H9 (cell line): ENCODE results near the gene GIT1. TPM values are rescaled to one million over a fixed set of nuclear protein-coding genes. Genes with fewer than 3 reads are reported as not detected.

Experiments used
- DNase-seq: peaks from one replicate; pipeline ENCODE4 v3.0.0-alpha.2; 2017
- H2AFZ ChIP-seq: one replicate; pipeline ENCODE4 v1.6.1; 2013; ENCODE audit warnings: mild to moderate bottlenecking, low read length, control low read depth, moderate library complexity
- H2AK5ac ChIP-seq: 2 replicates; pipeline ENCODE4 v1.6.1; 2013; ENCODE audit warnings: low read length, control low read depth, mixed read lengths; ENCODE audit not compliant: insufficient read length
- H2BK120ac ChIP-seq: one replicate; pipeline ENCODE4 v1.6.1; 2013; ENCODE audit warnings: low read depth, mild to moderate bottlenecking, low read length, control low read depth, inconsistent platforms; ENCODE audit not compliant: poor library complexity, severe bottlenecking
- H2BK12ac ChIP-seq: 2 replicates; pipeline ENCODE4 v1.6.1; 2013; ENCODE audit warnings: low read length, control low read depth, mixed read lengths, low read depth; ENCODE audit not compliant: insufficient read length
- H2BK15ac ChIP-seq: 2 replicates; pipeline ENCODE4 v1.6.1; 2013; ENCODE audit warnings: low read depth, low read length, control low read depth
- H2BK20ac ChIP-seq: one replicate; pipeline ENCODE4 v1.6.1; 2013; ENCODE audit warnings: low read depth, mild to moderate bottlenecking, low read length, control low read depth, inconsistent platforms; ENCODE audit not compliant: poor library complexity, severe bottlenecking
- H2BK5ac ChIP-seq: 2 replicates; pipeline ENCODE4 v1.6.1; 2013; ENCODE audit warnings: low read length, control low read depth, mixed read lengths; ENCODE audit not compliant: insufficient read length
- H3K14ac ChIP-seq: 2 replicates; pipeline ENCODE4 v1.6.1; 2013; ENCODE audit warnings: low read length, control low read depth; ENCODE audit not compliant: insufficient read depth
- H3K18ac ChIP-seq: 2 replicates; pipeline ENCODE4 v1.6.1; 2013; ENCODE audit warnings: low read depth, mild to moderate bottlenecking, mixed read lengths, low read length, control low read depth; ENCODE audit not compliant: insufficient read length
- H3K23ac ChIP-seq: 2 replicates; pipeline ENCODE4 v1.6.1; 2013; ENCODE audit warnings: low read length, control low read depth, mixed read lengths, low read depth; ENCODE audit not compliant: insufficient read length
- H3K23me2 ChIP-seq: 2 replicates; pipeline ENCODE4 v1.6.1; 2013; ENCODE audit warnings: low read depth, mild to moderate bottlenecking, mixed read lengths, low read length, control low read depth; ENCODE audit not compliant: insufficient read length, poor library complexity, severe bottlenecking
- H3K27ac ChIP-seq: 2 replicates; pipeline ENCODE4 v1.5.1; 2013; ENCODE audit warnings: low read length, control low read depth, mixed read lengths, low read depth; ENCODE audit not compliant: insufficient read length
- H3K27me3 ChIP-seq: 2 replicates; pipeline ENCODE4 v1.6.1; 2013; ENCODE audit warnings: low read length, control low read depth, inconsistent platforms; ENCODE audit not compliant: insufficient read depth
- H3K4ac ChIP-seq: 2 replicates; pipeline ENCODE4 v1.6.1; 2013; ENCODE audit warnings: low read depth, mild to moderate bottlenecking, control low read depth, inconsistent platforms, low read length, moderate library complexity
- H3K4me1 ChIP-seq: 2 replicates; pipeline ENCODE4 v1.6.1; 2013; ENCODE audit warnings: low read length, control low read depth, inconsistent platforms; ENCODE audit not compliant: insufficient read depth
- H3K4me2 ChIP-seq: 2 replicates; pipeline ENCODE4 v1.6.1; 2013; ENCODE audit warnings: low read length, control low read depth, mixed read lengths; ENCODE audit not compliant: insufficient read length, insufficient read depth
- H3K56ac ChIP-seq: 2 replicates; pipeline ENCODE4 v1.6.1; 2013; ENCODE audit warnings: low read depth, mild to moderate bottlenecking, mixed read lengths, low read length, control low read depth; ENCODE audit not compliant: insufficient read length
- H3K79me1 ChIP-seq: 2 replicates; pipeline ENCODE4 v1.6.1; 2013; ENCODE audit warnings: low read depth, mild to moderate bottlenecking, moderate library complexity, low read length, control low read depth, inconsistent platforms; ENCODE audit not compliant: insufficient read depth, poor library complexity, severe bottlenecking
- H3K79me2 ChIP-seq: 2 replicates; pipeline ENCODE4 v1.6.1; 2013; ENCODE audit warnings: low read length, control low read depth, inconsistent platforms; ENCODE audit not compliant: insufficient read depth
- H3K9ac ChIP-seq: 2 replicates; pipeline ENCODE4 v1.6.1; 2013; ENCODE audit warnings: low read length, control low read depth, mixed read lengths; ENCODE audit not compliant: insufficient read length; ENCODE audit errors: extremely low read depth
- H3K9me3 ChIP-seq: one replicate; pipeline ENCODE4 v1.6.1; 2013; ENCODE audit warnings: low read depth, low read length, inconsistent platforms; ENCODE audit not compliant: control insufficient read depth
- H3T11ph ChIP-seq: one replicate; pipeline ENCODE4 v1.6.1; 2013; ENCODE audit warnings: mild to moderate bottlenecking, low read length, control low read depth, inconsistent platforms
- H4K20me1 ChIP-seq: one replicate; pipeline ENCODE4 v1.6.1; 2013; ENCODE audit not compliant: control insufficient read depth, insufficient read length, insufficient read depth
- H4K5ac ChIP-seq: 2 replicates; pipeline ENCODE4 v1.6.1; 2013; ENCODE audit warnings: low read depth, mild to moderate bottlenecking, mixed read lengths, low read length, control low read depth; ENCODE audit not compliant: insufficient read length
- H4K8ac ChIP-seq: replicated peaks from 2 replicates; pipeline ENCODE4 v1.6.1; 2013; ENCODE audit warnings: low read length, control low read depth, mixed read lengths, low read depth; ENCODE audit not compliant: insufficient read length
- H4K91ac ChIP-seq: 2 replicates; pipeline ENCODE4 v1.6.1; 2013; ENCODE audit warnings: low read depth, mild to moderate bottlenecking, moderate library complexity, mixed read lengths, low read length, control low read depth; ENCODE audit not compliant: insufficient read length
- H3K27ac Mint-ChIP-seq, 3 experiments: 2 replicates in 2 of 3; 3 replicates in 1 of 3; pipeline ENCODE4 v1.8.0; 2020 to 2021; ENCODE audit warnings: mixed read lengths in 3 of 3, mild to moderate bottlenecking in 1 of 3, moderate library complexity in 1 of 3
- H3K27me3 Mint-ChIP-seq: 2 replicates; pipeline ENCODE4 v1.8.0; 2021; ENCODE audit warnings: low read depth, mild to moderate bottlenecking, moderate library complexity, mixed read lengths
- H3K36me3 Mint-ChIP-seq, 3 experiments: 2 replicates in 2 of 3; 3 replicates in 1 of 3; pipeline ENCODE4 v1.8.0; 2020 to 2021; ENCODE audit warnings: low read depth in 3 of 3, mixed read lengths in 3 of 3; ENCODE audit not compliant: insufficient read depth in 1 of 3
- H3K4me1 Mint-ChIP-seq, 2 experiments: 2 replicates each; pipeline ENCODE4 v1.8.0; 2020; ENCODE audit warnings: mixed read lengths in 2 of 2
- H3K4me3 Mint-ChIP-seq, 2 experiments: 2 replicates in 1 of 2; 3 replicates in 1 of 2; pipeline ENCODE4 v1.8.0; 2020 to 2021; ENCODE audit warnings: mild to moderate bottlenecking in 2 of 2, mixed read lengths in 2 of 2, moderate library complexity in 1 of 2
- H3K9me3 Mint-ChIP-seq, 2 experiments: 2 replicates in 1 of 2; 3 replicates in 1 of 2; pipeline ENCODE4 v1.8.0; 2020; ENCODE audit warnings: mild to moderate bottlenecking in 2 of 2, mixed read lengths in 2 of 2, moderate library complexity in 1 of 2
- total RNA-seq: library from RNA; stranded (reverse); gene quantifications from 2 replicates; pipeline ENCODE4 v1.2.1, GENCODE V29; 2021
- TF ChIP-seq, protein P1 (sequence below): fragments of 200-600 bp; sonication (generic); conservative IDR thresholded peaks from 3 replicates; pipeline ENCODE4 v1.8.0; 2021; ENCODE audit warnings: antibody characterized with exemption, mild to moderate bottlenecking

The GIT1 gene
- total RNA-seq, 1 experiment from 2014 or later: 47.4 TPM

DNA sequence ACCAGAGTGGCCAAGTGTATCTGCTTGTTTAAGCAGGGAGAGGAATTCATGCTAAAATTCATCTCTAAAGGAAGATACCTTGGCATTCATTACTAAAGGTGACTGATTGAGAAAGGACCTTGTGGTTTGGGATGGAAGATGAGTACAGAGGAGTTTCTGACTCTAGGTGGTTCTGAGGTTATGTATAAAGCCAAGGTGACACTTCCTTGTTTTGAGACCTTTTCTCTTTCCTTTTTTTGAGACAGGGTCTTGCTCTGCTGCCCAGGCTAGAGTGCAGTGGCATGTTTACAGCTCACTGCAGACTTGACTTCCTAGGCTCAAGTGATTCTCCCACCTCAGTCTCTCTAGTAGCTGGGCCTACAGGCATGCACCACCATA, 31.7 kb downstream of the GIT1 start:
- TF ChIP-seq, protein P1, sequence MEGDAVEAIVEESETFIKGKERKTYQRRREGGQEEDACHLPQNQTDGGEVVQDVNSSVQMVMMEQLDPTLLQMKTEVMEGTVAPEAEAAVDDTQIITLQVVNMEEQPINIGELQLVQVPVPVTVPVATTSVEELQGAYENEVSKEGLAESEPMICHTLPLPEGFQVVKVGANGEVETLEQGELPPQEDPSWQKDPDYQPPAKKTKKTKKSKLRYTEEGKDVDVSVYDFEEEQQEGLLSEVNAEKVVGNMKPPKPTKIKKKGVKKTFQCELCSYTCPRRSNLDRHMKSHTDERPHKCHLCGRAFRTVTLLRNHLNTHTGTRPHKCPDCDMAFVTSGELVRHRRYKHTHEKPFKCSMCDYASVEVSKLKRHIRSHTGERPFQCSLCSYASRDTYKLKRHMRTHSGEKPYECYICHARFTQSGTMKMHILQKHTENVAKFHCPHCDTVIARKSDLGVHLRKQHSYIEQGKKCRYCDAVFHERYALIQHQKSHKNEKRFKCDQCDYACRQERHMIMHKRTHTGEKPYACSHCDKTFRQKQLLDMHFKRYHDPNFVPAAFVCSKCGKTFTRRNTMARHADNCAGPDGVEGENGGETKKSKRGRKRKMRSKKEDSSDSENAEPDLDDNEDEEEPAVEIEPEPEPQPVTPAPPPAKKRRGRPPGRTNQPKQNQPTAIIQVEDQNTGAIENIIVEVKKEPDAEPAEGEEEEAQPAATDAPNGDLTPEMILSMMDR: no peak
- no peak overlapping the region for H3K27ac Mint-ChIP-seq
- no peaks in the 10 kb centered on the region for H3K4me1 Mint-ChIP-seq
- no peak overlapping the region for H4K91ac ChIP-seq
- no peak overlapping the region for H3K4me3 Mint-ChIP-seq
- no peaks in the 10 kb centered on the region for H3K27me3 ChIP-seq
- H3K9ac ChIP-seq: no peak overlapping the region
- no peak overlapping the region for H3K4ac ChIP-seq
- no peak overlapping the region for H3K56ac ChIP-seq
- no peak overlapping the region for H2AK5ac ChIP-seq
- H2BK15ac ChIP-seq: no peak overlapping the region
- H4K20me1 ChIP-seq: no peaks in the 10 kb centered on the region
- H3K23ac ChIP-seq: no peak overlapping the region
- H3K27me3 Mint-ChIP-seq: peaks cover 13% of the 10 kb centered on the region
- no peak overlapping the region for H3K27ac ChIP-seq
- no peak overlapping the region for H3T11ph ChIP-seq
- no peak overlapping the region for H2BK20ac ChIP-seq
- H3K79me1 ChIP-seq: no peaks in the 10 kb centered on the region
- H2AFZ ChIP-seq: no peak overlapping the region
- no peaks in the 10 kb centered on the region for H3K9me3 Mint-ChIP-seq
- DNase-seq: no peak
- no peak overlapping the region for H3K18ac ChIP-seq
- H4K8ac ChIP-seq: no peak overlapping the region
- no peaks in the 10 kb centered on the region for H3K9me3 ChIP-seq
- H3K36me3 Mint-ChIP-seq: no peaks in the 10 kb centered on the region
- H2BK5ac ChIP-seq: no peak overlapping the region
- no peaks in the 10 kb centered on the region for H3K79me2 ChIP-seq
- H3K4me2 ChIP-seq: no peak overlapping the region
- no peaks in the 10 kb centered on the region for H3K23me2 ChIP-seq
- H3K14ac ChIP-seq: no peak overlapping the region
- H4K5ac ChIP-seq: no peak overlapping the region
- no peak overlapping the region for H2BK120ac ChIP-seq
- no peaks in the 10 kb centered on the region for H3K4me1 ChIP-seq
- no peak overlapping the region for H2BK12ac ChIP-seq
